GM18867 (cell line): ENCODE results near the gene PRKAG3.

Experiments
- ATAC-seq: cut with Tn5 transposase; IDR thresholded peaks from one replicate; pipeline ENCODE4 v1.9.1; 2021; ENCODE audit warnings: mild to moderate bottlenecking, moderate library complexity; ENCODE audit not compliant: unreplicated experiment

The PRKAG3 gene

DNA sequence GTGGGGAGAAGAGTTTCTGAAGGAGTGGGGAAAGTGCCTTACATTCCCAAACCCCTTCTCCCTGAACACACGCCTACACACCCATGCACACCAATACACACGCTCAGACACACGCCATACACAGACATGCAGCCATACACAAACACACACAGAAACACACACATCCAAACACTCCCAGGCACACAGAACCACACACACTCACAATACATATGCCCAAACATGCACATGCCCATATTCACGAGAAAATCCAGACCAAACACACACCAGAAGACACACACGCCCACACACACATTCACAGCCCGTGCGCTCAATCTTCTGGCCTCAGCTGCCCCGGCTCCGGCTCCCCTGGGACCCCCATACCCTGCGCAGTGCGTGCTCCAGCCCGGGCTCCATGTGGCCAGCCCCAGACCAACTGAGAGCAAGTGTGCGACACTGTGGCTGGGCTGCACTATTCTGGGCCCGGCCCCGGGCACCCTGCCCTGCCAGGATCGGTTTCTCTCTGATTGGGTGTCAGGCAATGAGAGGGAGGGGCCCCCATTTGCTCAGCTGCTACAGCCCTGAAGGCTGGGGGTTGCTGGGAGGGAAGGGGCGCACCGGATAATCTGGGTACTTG, at the start of gene PRKAG3:
TSS of gene PRKAG3 (minus strand) at position 426 of the 613 bp plus-strand sequence.
- ATAC-seq, result no peak

DNA sequence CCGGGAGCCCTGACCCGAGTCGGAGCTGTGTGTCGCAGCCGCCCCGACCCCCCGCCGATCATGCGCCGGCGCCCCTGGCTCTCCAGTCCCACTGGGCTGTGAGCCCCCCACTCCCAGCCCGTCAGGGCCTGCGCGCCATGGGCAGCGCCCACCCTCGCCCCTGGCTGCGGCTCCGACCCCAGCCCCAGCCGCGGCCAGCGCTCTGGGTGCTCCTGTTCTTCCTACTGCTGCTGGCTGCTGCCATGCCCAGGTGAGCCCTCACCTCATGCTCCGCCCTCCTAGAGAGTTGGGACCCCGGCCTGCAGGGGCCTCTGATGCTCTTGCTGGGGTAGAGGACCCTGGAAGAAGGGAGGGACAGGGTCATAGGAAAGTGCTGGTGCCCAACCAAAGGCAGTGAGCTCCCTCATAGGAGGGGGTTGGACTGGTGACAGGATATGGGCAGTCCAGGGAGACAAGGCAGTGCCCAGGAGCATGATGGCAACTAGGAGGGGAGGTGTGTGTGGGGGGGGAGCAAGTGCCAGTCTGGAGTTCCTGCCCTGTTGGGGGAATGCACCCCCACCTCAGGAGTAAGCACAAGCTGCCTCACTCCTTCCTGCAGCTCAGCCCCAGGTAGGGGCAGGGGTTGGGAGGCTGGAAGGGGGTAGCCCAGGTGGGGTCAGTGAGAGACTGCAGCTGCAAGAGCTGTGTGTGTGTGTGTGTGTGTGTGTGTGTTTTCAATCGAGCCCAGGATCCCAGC, 49.4 kb upstream of the PRKAG3 start:
- ATAC-seq, result no peak

DNA sequence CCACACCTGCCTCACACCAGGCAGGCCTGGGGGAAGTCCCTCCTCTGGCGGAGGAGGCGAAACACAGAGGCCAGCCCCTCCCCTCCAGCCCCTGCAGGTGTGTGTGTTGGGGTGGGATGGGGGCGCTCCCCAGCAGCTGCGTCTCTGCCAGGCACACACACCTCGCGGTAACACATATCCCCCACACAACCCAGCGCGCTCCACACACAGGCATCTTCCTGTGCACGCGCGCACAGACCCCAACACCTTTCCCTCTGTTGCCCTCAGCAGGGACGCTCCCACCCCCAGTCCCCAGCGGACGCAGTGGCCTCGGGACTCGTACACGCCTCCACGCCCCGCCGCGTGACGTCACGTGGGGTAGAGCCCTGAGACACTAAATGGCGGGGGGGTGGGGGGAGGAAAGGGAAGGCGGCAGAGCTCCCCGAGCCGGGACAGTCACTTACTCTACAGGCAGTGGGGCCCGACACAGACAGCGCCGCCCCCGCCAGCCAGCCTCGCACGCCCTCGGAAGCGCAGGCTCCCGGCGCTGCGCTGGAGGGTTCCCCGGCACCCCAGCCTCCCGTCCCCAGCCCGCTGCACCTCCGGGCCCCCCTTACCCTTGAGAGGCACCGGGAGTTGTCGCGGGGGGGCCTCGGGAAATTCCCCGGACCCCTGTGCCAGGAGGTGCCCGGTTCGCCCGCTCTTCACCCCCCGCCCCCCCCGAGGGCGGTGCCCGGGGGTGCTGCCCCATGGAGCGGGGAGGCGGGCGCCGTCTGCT, 48.7 kb upstream of the PRKAG3 start, which contains the start of gene WNT10A:
TSS of gene WNT10A (plus strand) at position 751 of the 757 bp plus-strand sequence. CDS start 144 bp downstream, outside the sequence.
- peak; percentile 72 for ATAC-seq

DNA sequence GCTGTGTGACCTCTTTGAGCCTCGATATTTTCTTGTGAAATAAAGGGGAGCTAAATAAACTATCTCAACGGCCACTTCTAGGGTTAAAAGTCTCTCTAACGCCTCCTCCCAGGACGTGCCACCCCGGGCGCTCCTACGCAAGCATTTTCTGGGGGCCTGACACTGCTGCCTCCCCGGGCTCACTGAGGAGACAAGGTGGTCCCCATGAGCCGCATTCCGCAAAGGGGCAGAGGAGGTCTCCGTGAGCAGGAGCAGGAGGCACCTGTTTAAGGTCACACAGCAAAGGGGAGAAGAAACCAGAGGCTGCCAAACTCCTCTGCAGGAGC, 48.1 kb upstream of the PRKAG3 start:
- ATAC-seq, result no peak

DNA sequence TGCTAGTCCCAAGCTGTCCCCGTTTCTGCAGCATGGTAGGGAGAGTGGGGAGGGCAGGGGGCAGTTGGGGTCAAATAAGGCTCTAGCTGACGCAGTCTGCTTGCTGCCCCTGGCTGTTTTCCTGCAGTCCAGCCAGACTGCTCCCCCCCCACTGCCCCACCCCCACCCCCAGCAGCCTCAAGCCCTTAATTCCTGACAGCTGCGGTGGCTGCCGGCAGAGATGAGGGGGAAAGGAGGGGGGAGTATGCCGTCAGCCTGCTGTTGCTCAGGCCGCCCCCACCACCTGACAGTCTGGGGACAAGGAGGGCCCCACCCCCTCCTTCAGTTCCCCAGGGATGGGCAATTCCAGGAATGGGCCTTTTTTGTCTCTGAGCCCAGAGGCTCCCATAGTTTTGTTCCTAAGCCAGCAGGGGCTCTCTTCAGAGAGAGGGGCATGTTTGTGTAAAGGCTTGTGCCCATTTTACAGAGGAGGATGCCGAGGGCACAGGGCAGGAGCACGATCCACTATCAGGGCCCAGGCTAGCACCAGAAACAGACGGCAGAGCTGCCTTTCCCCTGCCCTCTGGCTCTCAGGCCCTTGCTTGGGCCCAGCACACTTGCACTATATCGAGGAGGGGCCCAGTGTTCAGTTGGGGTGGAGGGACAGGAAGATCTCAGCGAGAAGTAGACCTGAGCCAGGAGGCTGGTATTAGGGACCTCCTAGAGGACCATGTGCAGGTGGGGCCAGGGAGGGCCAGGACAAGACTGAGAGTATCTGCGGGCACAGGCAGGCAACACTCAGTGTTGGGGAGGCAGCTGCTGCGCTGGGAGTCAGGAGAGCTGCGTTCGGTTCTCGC, 47.5 kb upstream of the PRKAG3 start:
- no peak for ATAC-seq

DNA sequence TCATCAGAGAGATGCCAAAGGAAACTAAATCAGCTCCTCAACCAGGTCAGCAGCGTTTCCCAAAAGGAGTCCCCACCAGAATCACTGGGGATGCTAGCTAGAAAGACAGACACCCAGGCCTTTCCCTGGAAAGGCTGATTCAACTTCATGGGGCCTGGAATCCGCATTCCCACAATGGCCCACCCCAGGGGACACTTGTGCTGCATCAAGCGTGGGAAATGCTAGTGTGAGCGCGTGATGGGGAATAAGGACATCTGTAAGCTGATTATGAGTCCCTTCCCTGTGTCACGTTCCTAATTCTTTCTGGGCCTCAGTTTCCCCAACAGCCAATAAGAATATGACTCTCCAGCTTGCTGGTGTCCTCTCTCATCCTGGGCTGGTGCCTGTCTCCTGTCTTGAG, 46.9 kb upstream of the PRKAG3 start:
- ATAC-seq, result no peak

DNA sequence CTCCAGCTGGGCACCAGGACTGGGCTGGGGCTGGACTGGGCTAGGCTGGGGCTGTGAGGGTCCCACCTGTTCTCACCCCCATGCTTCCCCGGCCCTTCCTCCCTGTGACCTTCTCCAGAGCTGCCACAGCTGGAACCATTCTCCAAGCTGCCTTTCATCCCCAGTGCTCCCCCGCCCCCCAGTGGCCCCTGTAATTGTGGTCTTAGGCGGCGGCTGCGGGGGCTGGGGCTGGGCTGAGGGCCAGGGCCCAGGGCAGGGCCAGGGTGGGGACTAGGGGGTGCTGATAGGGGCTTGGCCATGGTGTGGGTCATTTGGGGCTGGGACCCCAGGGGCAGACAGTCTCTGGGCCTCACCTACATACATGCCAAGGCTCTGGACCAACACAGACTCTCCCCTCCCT, 46.3 kb upstream of the PRKAG3 start:
- ATAC-seq, result no peak

DNA sequence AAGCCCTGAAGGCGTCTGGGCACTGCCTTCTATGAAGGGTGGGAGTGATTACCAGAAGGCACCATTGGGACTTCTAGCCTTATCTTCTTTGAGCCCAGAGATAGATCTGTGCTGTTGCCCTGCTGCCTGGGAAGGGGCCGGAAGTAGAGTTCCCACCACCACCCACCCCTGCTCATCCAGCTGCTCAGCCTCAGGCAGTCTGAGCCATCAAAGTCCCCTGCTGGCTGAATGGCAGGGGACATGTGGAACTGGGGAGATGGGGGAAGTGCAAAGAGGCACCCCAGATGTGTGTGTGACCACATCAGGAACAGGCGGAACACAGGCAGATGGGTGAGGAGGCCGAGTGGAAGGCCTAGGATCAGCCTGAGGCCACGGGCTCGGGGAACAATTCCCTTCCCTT, 45.7 kb upstream of the PRKAG3 start:
- no peak for ATAC-seq

DNA sequence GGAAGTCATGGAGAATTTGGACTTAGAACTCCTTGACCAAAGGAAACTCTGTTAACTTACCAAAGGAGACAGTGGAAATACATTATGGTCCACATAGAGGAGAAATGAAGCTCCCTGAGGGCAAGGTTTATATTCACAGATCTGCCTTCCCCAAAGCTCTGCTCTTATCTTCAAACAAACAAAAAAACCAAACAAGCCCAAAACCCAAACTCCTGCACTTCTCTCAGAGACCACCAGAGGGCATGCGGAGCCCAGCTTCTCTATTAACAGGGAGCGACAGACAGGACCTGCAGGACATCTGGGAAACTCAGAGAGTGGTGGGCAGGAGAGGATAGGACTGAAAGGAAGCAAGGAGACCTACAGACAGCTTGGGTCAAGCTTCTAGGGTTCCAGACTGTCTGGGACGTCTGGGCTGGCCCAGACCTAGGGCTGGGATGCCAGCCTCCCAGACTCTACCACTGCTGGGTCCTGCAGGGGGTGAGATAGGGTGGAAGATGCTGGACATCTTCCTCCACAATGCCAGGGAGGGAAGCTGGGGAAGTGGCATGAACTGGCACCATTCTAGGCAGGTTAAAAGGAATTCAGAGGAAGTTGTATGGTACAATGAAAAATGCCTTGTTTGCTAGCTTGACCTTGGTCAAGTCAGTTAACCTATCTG, 45.1 kb upstream of the PRKAG3 start:
- no peak for ATAC-seq

DNA sequence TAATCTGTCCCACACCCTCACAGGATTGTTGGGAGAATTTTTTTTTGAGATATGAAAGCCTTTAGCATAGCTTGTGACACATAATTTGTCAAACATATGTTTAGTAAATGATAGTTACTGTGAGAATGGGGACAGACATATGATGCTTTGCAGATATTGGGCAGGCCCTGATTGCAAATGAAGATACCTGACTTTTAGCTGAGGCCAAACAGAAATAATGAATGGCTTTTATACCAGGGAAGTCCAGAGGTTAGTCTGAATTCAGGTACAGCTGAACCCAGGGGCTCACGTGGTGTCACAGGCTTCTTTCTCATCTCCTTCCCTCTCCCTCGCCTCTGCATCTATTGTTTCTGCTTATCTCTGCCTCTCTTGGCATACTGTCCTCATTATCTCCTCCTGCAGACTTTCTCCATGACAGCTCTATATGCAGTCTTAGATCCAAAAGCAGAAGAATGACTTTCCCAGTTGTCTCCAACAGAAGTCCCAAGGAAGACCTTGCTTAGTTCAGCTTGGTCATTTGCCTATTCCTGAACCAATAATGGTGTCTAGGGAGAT, 44.2 kb upstream of the PRKAG3 start:
- no peak for ATAC-seq

DNA sequence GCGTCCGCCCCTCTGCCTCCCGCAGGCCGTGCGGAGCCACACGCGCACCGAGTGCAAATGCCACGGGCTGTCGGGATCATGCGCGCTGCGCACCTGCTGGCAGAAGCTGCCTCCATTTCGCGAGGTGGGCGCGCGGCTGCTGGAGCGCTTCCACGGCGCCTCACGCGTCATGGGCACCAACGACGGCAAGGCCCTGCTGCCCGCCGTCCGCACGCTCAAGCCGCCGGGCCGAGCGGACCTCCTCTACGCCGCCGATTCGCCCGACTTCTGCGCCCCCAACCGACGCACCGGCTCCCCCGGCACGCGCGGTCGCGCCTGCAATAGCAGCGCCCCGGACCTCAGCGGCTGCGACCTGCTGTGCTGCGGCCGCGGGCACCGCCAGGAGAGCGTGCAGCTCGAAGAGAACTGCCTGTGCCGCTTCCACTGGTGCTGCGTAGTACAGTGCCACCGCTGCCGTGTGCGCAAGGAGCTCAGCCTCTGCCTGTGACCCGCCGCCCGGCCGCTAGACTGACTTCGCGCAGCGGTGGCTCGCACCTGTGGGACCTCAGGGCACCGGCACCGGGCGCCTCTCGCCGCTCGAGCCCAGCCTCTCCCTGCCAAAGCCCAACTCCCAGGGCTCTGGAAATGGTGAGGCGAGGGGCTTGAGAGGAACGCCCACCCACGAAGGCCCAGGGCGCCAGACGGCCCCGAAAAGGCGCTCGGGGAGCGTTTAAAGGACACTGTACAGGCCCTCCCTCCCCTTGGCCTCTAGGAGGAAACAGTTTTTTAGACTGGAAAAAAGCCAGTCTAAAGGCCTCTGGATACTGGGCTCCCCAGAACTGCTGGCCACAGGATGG, 42.0 kb upstream of the PRKAG3 start:
- no peak for ATAC-seq

DNA sequence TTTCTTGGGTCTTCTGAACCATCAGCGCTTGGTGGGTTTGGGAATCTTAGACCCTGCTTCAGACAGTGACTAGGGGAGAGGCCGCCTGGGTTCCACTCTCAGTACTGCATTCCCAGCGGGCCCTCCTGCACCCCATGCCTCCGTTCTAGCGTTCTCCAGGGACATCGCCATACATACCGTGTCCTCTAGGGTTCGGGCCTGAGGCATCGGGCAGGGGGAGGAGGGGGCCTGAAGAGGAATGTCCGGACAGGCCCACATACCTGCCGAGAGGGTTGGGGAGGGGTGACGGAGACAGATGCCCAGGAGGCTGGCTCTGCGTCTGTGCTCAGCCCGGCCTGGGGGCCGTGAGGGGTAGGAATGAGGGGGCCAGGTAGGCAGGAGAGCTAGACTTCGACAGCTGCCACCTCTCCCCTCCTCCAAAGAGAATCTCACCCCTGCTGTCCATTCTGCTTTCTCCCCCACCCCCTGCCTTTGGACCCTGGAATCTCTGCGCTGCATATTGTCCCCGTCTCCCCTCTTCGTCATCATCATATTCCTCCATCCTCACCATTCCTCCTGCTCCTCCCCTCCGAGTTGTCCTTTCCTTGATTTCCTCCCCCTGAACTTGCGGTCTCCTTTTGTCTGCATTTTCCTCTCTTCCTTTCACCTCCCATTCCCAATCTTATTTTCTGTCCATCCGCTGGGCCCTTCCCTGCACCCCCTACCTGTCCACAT, 41.2 kb upstream of the PRKAG3 start:
- ATAC-seq, result no peak

DNA sequence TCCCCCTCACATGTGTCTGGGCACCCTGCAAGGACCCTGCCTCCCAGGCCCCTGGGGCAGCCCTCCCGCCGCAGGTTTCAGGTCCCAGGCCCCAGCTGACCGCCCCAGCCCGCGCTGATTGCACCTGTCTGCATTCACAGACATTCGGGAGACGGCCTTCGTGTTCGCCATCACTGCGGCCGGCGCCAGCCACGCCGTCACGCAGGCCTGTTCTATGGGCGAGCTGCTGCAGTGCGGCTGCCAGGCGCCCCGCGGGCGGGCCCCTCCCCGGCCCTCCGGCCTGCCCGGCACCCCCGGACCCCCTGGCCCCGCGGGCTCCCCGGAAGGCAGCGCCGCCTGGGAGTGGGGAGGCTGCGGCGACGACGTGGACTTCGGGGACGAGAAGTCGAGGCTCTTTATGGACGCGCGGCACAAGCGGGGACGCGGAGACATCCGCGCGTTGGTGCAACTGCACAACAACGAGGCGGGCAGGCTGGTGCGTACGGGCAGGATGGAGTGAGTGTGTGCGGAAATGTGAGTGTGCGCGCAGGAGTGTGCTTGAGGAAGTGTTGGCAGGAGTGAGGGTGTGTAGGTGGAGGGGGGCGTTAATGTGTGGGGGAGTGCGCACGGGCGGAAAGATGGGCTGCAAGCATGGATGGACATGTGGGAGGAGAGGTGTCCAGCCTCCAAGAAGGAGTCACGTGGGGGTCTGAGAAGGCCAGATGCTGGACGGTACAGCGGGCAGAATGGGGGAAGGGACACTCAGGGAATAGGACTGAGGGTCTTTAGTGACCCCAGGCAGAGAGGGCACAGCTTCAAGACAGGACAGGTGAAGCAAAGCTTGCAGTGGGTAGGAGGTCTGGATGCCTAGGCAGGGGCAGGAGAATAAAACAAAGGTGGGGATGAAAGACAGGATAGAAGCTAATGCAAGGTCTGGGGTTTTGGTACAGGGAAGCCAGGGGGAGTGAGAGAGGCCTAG, 40.0 kb upstream of the PRKAG3 start:
- ATAC-seq, result no peak

DNA sequence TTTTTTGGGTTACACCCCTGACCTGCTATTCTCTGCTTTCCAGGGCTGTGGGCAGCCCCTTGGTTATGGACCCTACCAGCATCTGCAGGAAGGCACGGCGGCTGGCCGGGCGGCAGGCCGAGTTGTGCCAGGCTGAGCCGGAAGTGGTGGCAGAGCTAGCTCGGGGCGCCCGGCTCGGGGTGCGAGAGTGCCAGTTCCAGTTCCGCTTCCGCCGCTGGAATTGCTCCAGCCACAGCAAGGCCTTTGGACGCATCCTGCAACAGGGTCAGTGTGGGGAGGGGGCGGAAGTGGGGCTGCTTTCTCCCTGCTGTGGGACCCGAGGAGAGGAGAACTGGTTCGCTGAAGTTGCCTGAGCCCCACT, 39.4 kb upstream of the PRKAG3 start:
- no peak for ATAC-seq

DNA sequence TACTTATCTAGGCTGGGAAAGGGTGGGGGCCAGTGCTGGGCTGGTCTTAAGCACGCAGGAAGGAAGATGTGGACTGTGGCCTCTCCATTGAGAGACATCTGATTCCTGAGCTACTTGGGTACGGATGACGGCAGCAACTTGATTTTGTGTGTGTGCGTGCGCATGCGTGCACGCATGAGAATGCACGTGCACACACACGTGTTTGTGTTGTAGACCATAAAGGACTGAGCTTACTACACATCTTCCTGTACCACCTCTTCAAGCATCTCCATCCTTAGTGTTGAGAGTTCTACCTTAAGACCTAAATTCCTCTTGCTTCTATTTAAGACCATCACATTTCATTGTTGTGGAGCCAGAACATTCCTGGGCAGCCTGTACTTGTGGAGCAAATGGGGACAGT, 37.5 kb upstream of the PRKAG3 start:
- no peak for ATAC-seq

DNA sequence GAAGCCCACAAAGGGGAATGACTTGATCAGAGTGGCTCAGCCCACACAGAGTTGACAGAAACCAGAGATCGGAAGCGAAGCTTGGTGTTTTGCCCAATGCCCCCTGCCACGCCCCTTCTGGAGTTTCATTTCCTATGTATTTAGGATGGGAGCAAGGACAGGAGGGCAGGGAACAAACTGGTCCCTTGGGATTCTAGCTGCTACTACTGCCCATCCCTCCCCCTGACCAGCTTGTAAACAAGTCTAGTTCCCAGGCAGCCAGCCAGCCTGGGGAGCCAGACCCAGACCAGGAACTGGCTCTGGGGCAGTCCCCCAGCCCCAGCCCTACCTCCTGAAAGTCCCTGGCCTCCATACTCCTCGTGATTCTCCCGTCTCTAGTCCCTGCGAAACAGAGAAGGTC, 36.3 kb upstream of the PRKAG3 start:
- ATAC-seq, result no peak

DNA sequence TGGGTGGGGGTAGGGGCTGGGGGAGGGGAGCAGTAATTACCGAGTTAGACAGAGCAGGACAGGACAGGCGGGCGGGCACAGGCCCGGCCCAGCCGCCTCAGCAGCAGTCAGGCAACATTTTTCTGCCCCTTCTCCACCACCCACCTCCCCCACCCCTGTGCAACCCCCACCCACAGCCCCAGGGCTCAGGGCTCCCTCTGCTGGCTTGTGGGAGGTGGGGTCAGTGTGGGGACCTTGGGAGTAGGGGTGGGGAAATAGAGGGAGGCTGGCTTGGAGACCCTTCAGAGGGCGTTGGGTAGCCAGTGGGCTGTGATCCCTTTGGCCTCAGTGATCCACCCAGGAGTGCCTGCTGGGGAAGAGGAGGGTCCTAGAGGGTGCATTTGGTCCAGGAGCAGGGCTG, 34.4 kb upstream of the PRKAG3 start:
- no peak for ATAC-seq

DNA sequence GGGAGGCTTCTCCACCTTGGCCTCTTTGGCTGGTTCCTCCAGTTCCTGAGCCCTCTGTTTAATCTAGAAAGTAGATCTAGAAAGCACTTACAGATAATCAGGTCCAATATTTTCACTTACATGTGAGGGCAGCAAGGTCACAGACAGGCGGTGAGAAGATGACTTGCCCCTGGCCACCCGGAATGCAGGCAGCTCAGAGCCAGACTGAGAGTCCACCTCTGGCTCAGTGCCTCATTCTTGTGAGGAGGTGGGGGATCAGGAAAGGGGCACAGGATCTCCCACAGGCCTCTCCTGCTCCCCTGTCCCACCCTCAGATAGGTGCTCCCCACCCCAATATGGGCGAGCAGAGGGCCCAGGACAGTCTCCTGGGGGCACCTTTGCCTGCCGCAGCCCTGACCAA, 33.8 kb upstream of the PRKAG3 start:
- ATAC-seq, result no peak
